Gastrocnemius medialis (tissue), 4 donors: Measurements from ENCODE around the gene GRAP. TPM values are rescaled to one million over a fixed set of nuclear protein-coding genes. Genes with fewer than 3 reads are reported as not detected.
"Not testable (repeated sequence)": the region's sequence is repeated elsewhere in the genome, so short reads cannot be mapped to it uniquely, and the experiment has no call there.

ENCODE experiments used
- ATAC-seq, 2 donors: fragments of 150-250 bp; one replicate each; pipeline ENCODE4 v1.9.1; 2016
- DNase-seq, 2 donors: peaks; one replicate each; pipeline ENCODE4 v3.0.0-alpha.2; 2019
- H3K27ac ChIP-seq, 4 donors: fragments of 200-600 bp; sonication (generic); 1 replicate in 1 of 4; 2 replicates in 3 of 4; pipeline ENCODE4 v1.5.1; 2016 to 2018; ENCODE audit warnings: mild to moderate bottlenecking in 2 of 4, moderate library complexity in 1 of 4
- H3K27me3 ChIP-seq, 3 donors: fragments of 200-600 bp; sonication (generic) in 2 of 3; 1 replicate in 1 of 3; 2 replicates in 2 of 3; pipeline versions ENCODE4 v1.5.1 to v1.6.0; 2016 to 2019; ENCODE audit warnings: mild to moderate bottlenecking in 1 of 3, moderate library complexity in 1 of 3
- H3K36me3 ChIP-seq, 2 donors: fragments of 200-600 bp; sonication (generic) in 1 of 2; one replicate each; pipeline ENCODE4 v1.5.1; 2017 to 2018
- H3K4me1 ChIP-seq, 2 donors: fragments of 200-600 bp; sonication (generic) in 1 of 2; one replicate each; pipeline ENCODE4 v1.5.1; 2016 to 2017; ENCODE audit warnings: mild to moderate bottlenecking in 2 of 2
- H3K4me3 ChIP-seq, 4 donors: fragments of 200-600 bp; sonication (generic) in 3 of 4; 1 replicate in 1 of 4; 2 replicates in 3 of 4; pipeline ENCODE4 v1.5.1; 2016 to 2019; ENCODE audit warnings: mild to moderate bottlenecking in 2 of 4
- H3K9me3 ChIP-seq, 3 donors: fragments of 200-600 bp; sonication (generic) in 2 of 3; 1 replicate in 1 of 3; 2 replicates in 2 of 3; pipeline ENCODE4 v1.5.1; 2016 to 2019
- CTCF ChIP-seq, 5 experiments: fragments of 450-650 bp in 3 of 5; fragments of 200-600 bp in 2 of 5; sonication (generic) in 2 of 5; IDR thresholded peaks in 4 of 5; conservative IDR thresholded peaks in 1 of 5; 1 replicate in 4 of 5; 2 replicates in 1 of 5; pipeline ENCODE4 v1.5.1; 2016 to 2019; ENCODE audit warnings: antibody characterized with exemption in 5 of 5, mild to moderate bottlenecking in 3 of 5, moderate library complexity in 3 of 5
- in situ Hi-C, 4 donors: fragments of 200-750 bp; cut with MboI; loops; one replicate each; pipeline versions ENCODE4 v1.15.0 to v1.8.0; 2017; ENCODE audit warnings: low sequenced_read_pairs in 4 of 4
- intact Hi-C: fragments of 100-400 bp; cut with DNase I; formaldehyde crosslinking; loops from one replicate; pipeline ENCODE4 v1.15.1; 2023; ENCODE audit warnings: low total_unique reads
- total RNA-seq, 4 donors: library from RNA; depleted of rRNA; stranded (reverse); fragments of >200 nt; gene quantifications; one replicate each; pipeline versions ENCODE4 v1.1.0 to v1.2.3, GENCODE V29; 2016

GRAP gene
- total RNA-seq, 4 donors from 2014 or later, result 0.36 to 1.7 (median 0.94) TPM

GRCh38 chr17:19038730-19039129 is 8.0 kb downstream of the GRAP start:
- H3K4me1 ChIP-seq, H3K4me3 ChIP-seq, ATAC-seq, in situ Hi-C loops, DNase-seq, H3K27me3 ChIP-seq, H3K36me3 ChIP-seq, intact Hi-C loops, H3K27ac ChIP-seq, H3K9me3 ChIP-seq: not testable (repeated sequence)

GRCh38 chr17:19038007-19038406 is 8.8 kb downstream of the GRAP start:
- H3K4me1 ChIP-seq, DNase-seq, H3K27ac ChIP-seq, in situ Hi-C loops, H3K36me3 ChIP-seq, H3K4me3 ChIP-seq, H3K27me3 ChIP-seq, intact Hi-C loops, H3K9me3 ChIP-seq: not testable (repeated sequence)
- peak; percentile 71 to 80 for ATAC-seq

DNA sequence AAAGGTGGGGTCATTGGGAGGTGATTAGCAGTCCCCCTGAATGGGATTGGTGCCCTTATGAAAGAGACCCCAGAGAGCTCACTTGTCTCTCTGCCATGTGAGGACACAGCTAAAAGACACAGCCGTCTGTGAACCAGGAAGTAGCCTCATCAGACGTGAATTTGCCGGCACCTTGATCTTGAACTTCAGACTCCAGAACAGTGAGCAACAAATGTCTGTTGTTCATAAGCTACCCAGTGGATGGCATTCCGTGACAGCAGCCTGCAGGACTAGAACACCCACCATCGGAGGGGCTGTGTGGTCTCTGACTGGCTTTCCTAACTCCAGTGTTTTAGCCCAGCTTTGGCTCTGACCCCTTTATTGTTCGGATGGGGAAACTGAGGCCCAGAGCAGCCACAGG is 9.2 kb downstream of the GRAP start:
- DNase-seq, H3K9me3 ChIP-seq, in situ Hi-C loops, ATAC-seq, H3K27ac ChIP-seq, H3K27me3 ChIP-seq, H3K4me3 ChIP-seq, H3K4me1 ChIP-seq, intact Hi-C loops, H3K36me3 ChIP-seq: not testable (repeated sequence)

- H3K4me1 ChIP-seq, DNase-seq, H3K36me3 ChIP-seq, H3K27ac ChIP-seq, H3K4me3 ChIP-seq, in situ Hi-C loops, H3K27me3 ChIP-seq, ATAC-seq, intact Hi-C loops, H3K9me3 ChIP-seq: not testable (repeated sequence)
Observed at GRCh38 chr17:19036186-19036585, 10.6 kb downstream of the GRAP start.

GRCh38 chr17:19032377-19032988 is 14.3 kb downstream of the GRAP start:
- in situ Hi-C loops, H3K27me3 ChIP-seq, H3K4me1 ChIP-seq, DNase-seq, H3K4me3 ChIP-seq, H3K9me3 ChIP-seq, intact Hi-C loops, H3K36me3 ChIP-seq: not testable (repeated sequence)
- H3K27ac ChIP-seq, result peak overlapping the region in 2 of 4 donors; percentile 51 to 74
- ATAC-seq, result peak; percentile 95 to 97

- intact Hi-C loops, H3K4me3 ChIP-seq, H3K36me3 ChIP-seq, H3K4me1 ChIP-seq, H3K27me3 ChIP-seq, in situ Hi-C loops, H3K9me3 ChIP-seq: not testable (repeated sequence)
- DNase-seq (peak in 1 of 2 donors; percentile 69), ATAC-seq (peak; percentile 80 to 88)
- TF ChIP-seq CTCF (IDR thresholded peaks at IDR 0.05 in 4 of 5, conservative IDR thresholded peaks at IDR 0.05 in 1 of 5), result peak in 2 of 5 experiments; percentile 25 to 59
- peak overlapping the region in 3 of 4 donors; percentile 51 to 74 (median 61) for H3K27ac ChIP-seq
Observed at GRCh38 chr17:19031729-19032128, 15.0 kb downstream of the GRAP start.

DNA sequence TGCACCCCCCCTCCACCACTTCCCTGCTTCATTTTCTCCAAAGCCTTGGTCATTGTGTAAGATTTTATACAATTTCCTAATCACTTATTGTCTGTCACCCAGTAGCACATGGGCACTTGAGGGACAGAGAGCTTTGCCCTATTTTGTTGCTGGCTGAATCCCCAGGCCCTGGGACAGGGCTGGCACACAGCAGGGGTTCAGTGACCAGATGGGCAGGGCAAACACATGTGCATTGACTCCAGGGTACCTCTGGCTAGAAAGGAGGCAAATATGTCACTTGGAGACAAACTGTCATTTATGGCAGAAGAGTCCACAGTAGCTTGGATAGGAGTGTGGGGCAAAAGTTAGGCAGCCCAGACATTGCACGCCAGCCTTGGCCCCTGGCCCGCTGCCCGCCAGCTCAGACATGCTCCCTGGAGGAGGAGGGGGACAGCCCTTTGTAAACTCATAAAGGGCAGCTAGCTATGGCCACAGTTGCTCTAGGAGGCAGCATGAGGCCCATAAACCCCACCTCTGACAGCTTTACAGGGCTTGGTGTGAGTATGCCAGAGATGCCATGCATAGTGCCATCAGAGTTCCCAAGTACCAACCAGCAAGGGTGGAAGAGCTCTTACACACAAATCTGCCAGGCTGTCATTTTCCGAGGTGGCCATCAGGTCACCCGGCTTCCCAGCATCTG is 15.8 kb downstream of the GRAP start:
- H3K4me3 ChIP-seq, DNase-seq, H3K27ac ChIP-seq, ATAC-seq, intact Hi-C loops, H3K27me3 ChIP-seq, H3K9me3 ChIP-seq, in situ Hi-C loops, H3K4me1 ChIP-seq, H3K36me3 ChIP-seq: not testable (repeated sequence)

- H3K4me3 ChIP-seq, in situ Hi-C loops, H3K36me3 ChIP-seq, ATAC-seq, H3K9me3 ChIP-seq, intact Hi-C loops, H3K27me3 ChIP-seq, H3K4me1 ChIP-seq, H3K27ac ChIP-seq, DNase-seq: not testable (repeated sequence)
Observed at GRCh38 chr17:19029740-19030139, 17.0 kb downstream of the GRAP start.

DNA sequence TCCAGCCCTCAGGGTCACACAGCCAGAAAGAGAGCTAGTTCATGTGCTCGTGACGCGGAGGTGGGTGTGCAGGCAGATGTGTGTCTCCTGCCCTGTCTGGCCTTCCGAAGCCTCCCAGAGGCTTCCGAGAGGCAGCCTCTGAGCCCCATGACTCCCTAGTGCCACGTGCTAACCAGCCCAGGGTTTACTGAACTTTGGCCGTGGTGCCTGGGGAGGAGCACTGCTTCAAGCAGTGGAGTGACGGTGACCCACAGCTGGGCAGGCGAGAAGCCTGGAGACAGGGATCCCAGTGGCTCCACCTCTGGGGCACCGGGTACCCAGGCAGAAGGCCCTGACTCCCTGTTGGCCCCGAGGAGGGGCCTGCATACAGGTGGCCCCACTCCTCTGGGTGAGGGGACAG is 18.1 kb downstream of the GRAP start:
- H3K27ac ChIP-seq, H3K27me3 ChIP-seq, H3K36me3 ChIP-seq, in situ Hi-C loops, H3K9me3 ChIP-seq, H3K4me3 ChIP-seq, ATAC-seq, H3K4me1 ChIP-seq, DNase-seq, intact Hi-C loops: not testable (repeated sequence)
